ENCODE data around the gene TNFRSF14. TPM values are rescaled to one million over a fixed set of nuclear protein-coding genes. Genes with fewer than 3 reads are reported as not detected.

The TNFRSF14 gene
- total and polyA plus RNA-seq, 9 of the 15 experiments (the other 6 are each of a cell fraction or from before 2014, with no cell fraction given), result 0.11 to 2.3 (median 0.68) TPM; not detected in 2

DNA sequence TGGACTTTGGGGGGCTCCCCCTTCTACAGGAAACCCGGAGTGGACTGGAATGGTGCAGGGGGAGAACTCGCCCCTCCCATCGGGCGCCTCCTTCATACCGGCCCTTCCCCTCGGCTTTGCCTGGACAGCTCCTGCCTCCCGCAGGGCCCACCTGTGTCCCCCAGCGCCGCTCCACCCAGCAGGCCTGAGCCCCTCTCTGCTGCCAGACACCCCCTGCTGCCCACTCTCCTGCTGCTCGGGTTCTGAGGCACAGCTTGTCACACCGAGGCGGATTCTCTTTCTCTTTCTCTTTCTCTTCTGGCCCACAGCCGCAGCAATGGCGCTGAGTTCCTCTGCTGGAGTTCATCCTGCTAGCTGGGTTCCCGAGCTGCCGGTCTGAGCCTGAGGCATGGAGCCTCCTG lies at the start of gene TNFRSF14 (continued):
- TF ChIP-seq ZFP1 (CRISPR knock-in tag; IDR thresholded peaks at IDR 0.05), result no peak
- TF ChIP-seq U2AF1 (optimal IDR thresholded peaks at IDR 0.05; ENCODE audit: low read depth, low read length), result no peak
- TF ChIP-seq GATA2 (CRISPR knock-in tag; IDR thresholded peaks at IDR 0.05), result no peak
- TF ChIP-seq PCBP1 (IDR thresholded peaks at IDR 0.05; ENCODE audit: low read depth, low read length, poor library complexity, severe bottlenecking), result no peak
- no peak for TF ChIP-seq ZNF668 (CRISPR knock-in tag; IDR thresholded peaks at IDR 0.05)
- no peak for TF ChIP-seq PURB (CRISPR knock-in tag; IDR thresholded peaks at IDR 0.05; ENCODE audit: low read depth)
- TF ChIP-seq, protein P1, sequence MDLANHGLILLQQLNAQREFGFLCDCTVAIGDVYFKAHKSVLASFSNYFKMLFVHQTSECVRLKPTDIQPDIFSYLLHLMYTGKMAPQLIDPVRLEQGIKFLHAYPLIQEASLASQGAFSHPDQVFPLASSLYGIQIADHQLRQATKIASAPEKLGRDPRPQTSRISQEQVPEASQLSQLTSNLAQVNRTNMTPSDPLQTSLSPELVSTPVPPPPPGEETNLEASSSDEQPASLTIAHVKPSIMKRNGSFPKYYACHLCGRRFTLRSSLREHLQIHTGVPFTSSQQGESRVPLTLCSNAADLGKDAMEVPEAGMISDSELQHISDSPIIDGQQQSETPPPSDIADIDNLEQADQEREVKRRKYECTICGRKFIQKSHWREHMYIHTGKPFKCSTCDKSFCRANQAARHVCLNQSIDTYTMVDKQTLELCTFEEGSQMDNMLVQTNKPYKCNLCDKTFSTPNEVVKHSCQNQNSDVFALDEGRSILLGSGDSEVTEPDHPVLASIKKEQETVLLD (IDR thresholded peaks at IDR 0.05), result no peak
- no peak for TF ChIP-seq FOXA1 (IDR thresholded peaks at IDR 0.05; ENCODE audit: borderline replicate concordance)
- TF ChIP-seq, protein P2, sequence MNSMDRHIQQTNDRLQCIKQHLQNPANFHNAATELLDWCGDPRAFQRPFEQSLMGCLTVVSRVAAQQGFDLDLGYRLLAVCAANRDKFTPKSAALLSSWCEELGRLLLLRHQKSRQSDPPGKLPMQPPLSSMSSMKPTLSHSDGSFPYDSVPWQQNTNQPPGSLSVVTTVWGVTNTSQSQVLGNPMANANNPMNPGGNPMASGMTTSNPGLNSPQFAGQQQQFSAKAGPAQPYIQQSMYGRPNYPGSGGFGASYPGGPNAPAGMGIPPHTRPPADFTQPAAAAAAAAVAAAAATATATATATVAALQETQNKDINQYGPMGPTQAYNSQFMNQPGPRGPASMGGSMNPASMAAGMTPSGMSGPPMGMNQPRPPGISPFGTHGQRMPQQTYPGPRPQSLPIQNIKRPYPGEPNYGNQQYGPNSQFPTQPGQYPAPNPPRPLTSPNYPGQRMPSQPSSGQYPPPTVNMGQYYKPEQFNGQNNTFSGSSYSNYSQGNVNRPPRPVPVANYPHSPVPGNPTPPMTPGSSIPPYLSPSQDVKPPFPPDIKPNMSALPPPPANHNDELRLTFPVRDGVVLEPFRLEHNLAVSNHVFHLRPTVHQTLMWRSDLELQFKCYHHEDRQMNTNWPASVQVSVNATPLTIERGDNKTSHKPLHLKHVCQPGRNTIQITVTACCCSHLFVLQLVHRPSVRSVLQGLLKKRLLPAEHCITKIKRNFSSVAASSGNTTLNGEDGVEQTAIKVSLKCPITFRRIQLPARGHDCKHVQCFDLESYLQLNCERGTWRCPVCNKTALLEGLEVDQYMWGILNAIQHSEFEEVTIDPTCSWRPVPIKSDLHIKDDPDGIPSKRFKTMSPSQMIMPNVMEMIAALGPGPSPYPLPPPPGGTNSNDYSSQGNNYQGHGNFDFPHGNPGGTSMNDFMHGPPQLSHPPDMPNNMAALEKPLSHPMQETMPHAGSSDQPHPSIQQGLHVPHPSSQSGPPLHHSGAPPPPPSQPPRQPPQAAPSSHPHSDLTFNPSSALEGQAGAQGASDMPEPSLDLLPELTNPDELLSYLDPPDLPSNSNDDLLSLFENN (IDR thresholded peaks at IDR 0.05; ENCODE audit: low read depth in 2 of 2, low read length in 2 of 2), result no peak
- TF ChIP-seq CREM (IDR thresholded peaks at IDR 0.05; ENCODE audit: low read depth), result no peak
- no peak for TF ChIP-seq KLF6 (CRISPR knock-in tag; IDR thresholded peaks at IDR 0.05; ENCODE audit: borderline replicate concordance)
- no peak for TF ChIP-seq ZSCAN29 (IDR thresholded peaks at IDR 0.05)
- TF ChIP-seq RFX5 (IDR thresholded peaks at IDR 0.05; ENCODE audit: low read depth, low read length), result no peak
- TF ChIP-seq SUPT5H (IDR thresholded peaks at IDR 0.05), result no peak
- no peak for TF ChIP-seq TCF3 (CRISPR knock-in tag; IDR thresholded peaks at IDR 0.05)
- TF ChIP-seq, protein P3, sequence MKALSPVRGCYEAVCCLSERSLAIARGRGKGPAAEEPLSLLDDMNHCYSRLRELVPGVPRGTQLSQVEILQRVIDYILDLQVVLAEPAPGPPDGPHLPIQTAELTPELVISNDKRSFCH (CRISPR knock-in tag; IDR thresholded peaks at IDR 0.05), result no peak
- TF ChIP-seq, protein P3 (tag; IDR thresholded peaks at IDR 0.05), result peak; percentile 41; the same call in 1 of the 2 replicates
- no peak for TF ChIP-seq ZNF24 (IDR thresholded peaks at IDR 0.05)
- no peak for TF ChIP-seq HNRNPUL1 (IDR thresholded peaks at IDR 0.05; ENCODE audit: low read length)
- no peak for TF ChIP-seq ZNF507 (tag; conservative IDR thresholded peaks at IDR 0.05)
- no peak for TF ChIP-seq NCOA6 (IDR thresholded peaks at IDR 0.05)
- no peak for TF ChIP-seq SP2 (IDR thresholded peaks at IDR 0.05; ENCODE audit: extremely low read depth, low read depth, low read length, poor library complexity, severe bottlenecking)
- TF ChIP-seq, protein P4, sequence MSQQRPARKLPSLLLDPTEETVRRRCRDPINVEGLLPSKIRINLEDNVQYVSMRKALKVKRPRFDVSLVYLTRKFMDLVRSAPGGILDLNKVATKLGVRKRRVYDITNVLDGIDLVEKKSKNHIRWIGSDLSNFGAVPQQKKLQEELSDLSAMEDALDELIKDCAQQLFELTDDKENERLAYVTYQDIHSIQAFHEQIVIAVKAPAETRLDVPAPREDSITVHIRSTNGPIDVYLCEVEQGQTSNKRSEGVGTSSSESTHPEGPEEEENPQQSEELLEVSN (IDR thresholded peaks at IDR 0.05; ENCODE audit: borderline replicate concordance in 1 of 2, extremely low read depth in 1 of 2, insufficient read depth in 1 of 2, insufficient read length in 1 of 2, low read depth in 1 of 2, low read length in 1 of 2, poor library complexity in 1 of 2, severe bottlenecking in 1 of 2), result no peak
